GM19193 (cell line): ENCODE results near the gene NRROS.

Source experiments
- POLR2A ChIP-seq: IDR thresholded peaks from 4 replicates; pipeline ENCODE4 v1.6.1; 2011; ENCODE audit not compliant: insufficient read depth, insufficient read length; ENCODE audit errors: extremely low read depth

The NRROS gene

DNA sequence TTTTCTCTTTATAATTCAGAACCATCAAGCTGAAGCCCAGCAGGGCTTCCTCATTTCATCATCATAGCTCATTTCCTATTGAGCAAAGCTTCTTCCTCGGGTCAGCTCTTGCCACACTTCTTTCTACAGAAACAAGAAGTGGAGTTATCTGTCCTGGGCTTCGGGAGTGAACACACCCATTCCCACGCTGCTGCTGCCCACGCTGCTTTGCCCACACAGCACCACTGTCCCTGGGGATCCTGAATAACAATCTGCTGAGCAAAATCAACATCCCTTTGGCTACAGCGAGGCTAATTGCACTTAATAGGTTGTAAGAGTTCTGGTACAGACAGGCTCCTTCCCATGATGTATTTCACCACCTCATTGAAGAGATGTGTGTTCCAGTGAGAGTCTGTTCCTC lies 48.9 kb downstream of the NRROS start:
- TF ChIP-seq POLR2A = no peak

DNA sequence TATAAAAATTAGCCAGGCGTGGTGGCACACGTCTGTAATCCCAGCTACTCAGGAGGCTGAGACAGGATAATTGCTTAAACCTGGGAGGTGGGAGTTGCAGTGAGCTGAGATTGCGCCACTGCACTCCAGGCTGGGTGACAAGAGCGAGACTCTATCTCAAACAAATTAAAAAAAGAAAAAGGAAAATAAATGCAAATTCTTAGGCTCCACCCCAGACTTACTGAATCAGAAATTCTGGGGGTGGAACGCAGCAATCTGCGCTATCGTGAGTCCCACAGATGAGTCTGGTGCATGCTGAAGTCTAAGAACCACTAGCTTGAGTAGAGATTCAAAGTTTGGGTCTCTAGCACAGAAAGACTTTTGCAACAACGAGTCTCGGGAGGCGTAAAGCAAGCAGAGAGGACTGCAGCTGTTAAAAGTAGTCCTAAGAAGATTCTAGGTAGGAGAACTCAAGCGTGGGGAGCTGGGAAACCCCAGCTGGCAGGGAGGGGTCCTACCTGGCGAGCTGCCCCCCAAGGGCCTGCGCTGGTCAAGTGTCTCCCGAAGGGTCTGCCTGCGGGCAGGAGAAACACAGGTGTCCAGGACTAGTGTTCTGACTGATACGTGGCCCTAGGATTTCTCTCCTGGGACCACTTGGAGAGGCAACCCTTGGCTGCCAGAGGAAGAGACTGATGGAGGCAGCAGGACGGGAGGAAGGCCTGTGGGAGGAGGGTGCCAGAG lies 50.6 kb downstream of the NRROS start:
- TF ChIP-seq POLR2A = no peak

DNA sequence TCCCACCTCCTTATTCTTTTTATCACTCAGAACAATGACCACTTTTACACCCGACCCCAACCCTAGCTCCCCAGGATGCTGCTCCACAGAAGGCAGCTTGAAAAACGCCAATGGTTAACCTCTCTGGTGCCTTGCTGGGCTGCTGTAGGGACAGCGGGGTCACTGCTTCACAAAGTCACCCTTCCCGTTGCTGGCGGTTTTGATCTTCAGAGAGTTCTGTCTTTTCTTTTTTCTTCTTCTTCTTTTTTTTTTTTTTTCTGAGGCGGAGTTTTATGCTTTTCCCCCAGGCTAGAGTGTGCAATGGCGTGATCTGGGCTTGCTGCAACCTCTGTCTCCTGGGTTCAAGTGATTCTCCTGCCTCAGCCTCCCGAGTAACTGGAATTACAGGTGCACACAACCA lies 51.9 kb downstream of the NRROS start:
- no peak for TF ChIP-seq POLR2A

DNA sequence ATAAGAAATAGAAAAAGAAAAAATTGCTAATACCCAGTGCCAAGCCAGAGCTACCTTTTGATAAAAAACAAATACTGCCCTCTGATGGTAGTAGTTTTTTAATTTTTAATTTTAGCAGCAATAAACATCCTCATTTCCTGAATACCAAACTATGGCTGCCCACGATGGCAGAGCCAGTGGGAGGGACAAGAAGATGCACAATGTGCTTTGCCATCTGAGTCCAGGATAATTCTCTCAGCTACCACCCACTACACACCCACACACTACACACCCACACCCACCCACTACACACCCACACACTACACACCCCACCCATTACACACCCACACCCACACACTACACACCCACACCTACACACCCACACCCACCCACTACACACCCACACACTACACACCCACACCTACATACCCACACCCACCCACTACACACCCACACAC lies 54.7 kb downstream of the NRROS start:
- no peak for TF ChIP-seq POLR2A

DNA sequence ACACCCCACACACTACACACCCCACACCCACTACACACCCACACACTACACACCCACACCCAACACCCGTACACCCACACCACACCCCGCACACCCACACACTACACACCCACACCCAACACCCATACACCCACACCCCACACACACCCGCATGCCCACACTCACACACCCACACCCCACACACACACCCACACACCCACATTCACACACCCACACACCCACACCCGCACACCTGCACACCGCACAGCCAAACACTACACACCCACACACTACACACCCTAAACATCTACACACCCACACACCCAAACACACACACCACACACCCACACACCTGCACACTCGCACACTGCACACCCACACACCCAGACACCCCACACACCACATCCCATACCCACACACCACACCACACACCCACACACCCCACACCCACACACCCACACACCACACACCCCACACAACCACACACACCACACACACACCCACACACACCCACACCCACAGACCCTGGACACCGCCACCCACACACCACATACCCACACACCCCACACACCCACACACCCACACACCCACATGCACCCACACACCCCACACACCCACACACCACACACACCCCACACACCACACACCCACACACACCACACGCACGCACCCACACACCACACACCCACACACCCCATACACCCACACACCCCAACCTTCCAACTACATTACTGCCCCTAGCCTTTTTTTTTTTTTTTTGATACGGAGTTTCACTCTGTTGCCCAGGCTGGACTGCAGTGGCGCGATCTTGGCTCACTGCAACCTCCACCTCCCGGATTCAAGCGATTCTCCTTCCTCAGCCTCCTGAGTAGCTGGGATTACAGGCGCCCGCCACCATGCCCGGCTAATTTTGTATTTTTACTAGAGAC lies 55.7 kb downstream of the NRROS start:
- TF ChIP-seq POLR2A = no peak

GRCh38 chr3:196695849-196696226 lies 56.3 kb downstream of the NRROS start:
- no peak for TF ChIP-seq POLR2A

GRCh38 chr3:196697270-196697669 lies 57.8 kb downstream of the NRROS start:
- no peak for TF ChIP-seq POLR2A

GRCh38 chr3:196699749-196700148 lies 60.3 kb downstream of the NRROS start:
- no peak for TF ChIP-seq POLR2A

- no peak for TF ChIP-seq POLR2A
Measured at GRCh38 chr3:196700801-196701200, 61.3 kb downstream of the NRROS start.

DNA sequence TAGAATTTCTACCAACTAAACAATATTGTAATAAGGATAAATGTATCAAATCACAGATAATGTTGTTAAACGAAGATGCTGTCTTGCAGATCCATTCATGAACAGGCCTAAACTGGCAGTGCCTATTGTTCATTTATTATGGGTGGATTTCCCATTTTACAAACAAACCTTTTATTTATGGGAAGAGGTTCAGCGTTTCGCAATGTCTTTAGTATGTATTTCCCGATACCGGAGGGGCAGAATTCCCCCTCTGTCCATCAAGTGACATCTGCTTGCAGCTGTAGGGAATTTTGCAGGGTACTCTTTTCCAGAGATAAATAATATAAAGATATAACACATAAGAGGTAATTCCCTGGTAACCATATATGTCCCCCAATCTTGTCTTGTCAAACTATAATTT lies 66.8 kb downstream of the NRROS start:
- no peak for TF ChIP-seq POLR2A

DNA sequence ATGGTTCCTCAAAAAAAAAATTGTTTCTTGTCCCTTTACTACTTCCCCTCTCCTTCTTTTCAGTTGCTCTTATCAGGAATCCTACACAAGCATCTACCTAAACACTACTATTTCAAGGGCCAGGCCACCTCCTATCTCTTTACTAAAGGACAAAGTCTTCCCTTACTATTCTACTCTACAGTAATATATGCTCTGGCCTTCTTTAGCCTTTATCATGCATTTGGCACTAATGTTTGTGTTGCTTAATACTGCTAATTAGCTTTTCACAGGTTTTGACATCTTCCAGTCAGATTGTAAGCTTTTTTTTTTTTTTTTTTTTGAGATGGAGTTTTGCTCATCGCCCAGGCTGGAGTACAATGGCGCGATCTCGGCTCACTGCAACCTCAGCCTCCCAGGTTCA lies 67.2 kb downstream of the NRROS start:
- TF ChIP-seq POLR2A = no peak

- TF ChIP-seq POLR2A = no peak
Measured at GRCh38 chr3:196707566-196707965, 68.1 kb downstream of the NRROS start.

DNA sequence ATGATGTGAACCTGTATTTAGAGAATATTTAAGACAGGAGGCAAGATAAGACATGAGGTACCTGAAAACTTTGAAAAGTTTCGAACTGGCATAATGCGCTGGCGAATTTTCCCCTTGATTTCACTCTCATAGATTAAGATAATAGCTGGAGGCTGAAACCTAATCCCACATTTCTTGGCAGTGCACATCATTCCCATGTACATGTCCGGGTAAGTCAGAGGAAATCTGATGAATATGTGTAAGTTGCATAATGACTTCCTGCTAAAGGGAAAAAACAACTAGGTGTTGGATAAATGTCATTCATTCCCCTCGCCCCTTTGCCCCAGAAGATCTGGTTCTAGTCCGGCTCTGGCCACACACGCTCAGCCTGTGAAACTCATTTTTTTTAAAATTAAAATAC lies 69.0 kb downstream of the NRROS start:
- no peak for TF ChIP-seq POLR2A
